Peyer's patch (tissue), 4 donors: ENCODE results near the gene POLL. TPM values are rescaled to one million over a fixed set of nuclear protein-coding genes. Genes with fewer than 3 reads are reported as not detected.

Experiments used
- DNase-seq, 3 donors: peaks; one replicate each; pipeline ENCODE4 v3.0.0-alpha.2; 2017 to 2019
- H3K27ac ChIP-seq, 4 donors: fragments of 200-600 bp; sonication (generic); one replicate each; pipeline ENCODE4 v1.5.1; 2016 to 2019
- H3K27me3 ChIP-seq, 2 donors: fragments of 200-600 bp; sonication (generic); one replicate each; pipeline ENCODE4 v1.5.1; 2019
- H3K36me3 ChIP-seq, 3 donors: fragments of 200-600 bp; sonication (generic); one replicate each; pipeline ENCODE4 v1.5.1; 2016 to 2019
- H3K4me1 ChIP-seq, 4 donors: fragments of 200-600 bp; sonication (generic); one replicate each; pipeline ENCODE4 v1.5.1; 2016 to 2019
- H3K4me3 ChIP-seq, 4 donors: fragments of 200-600 bp; sonication (generic); 1 replicate in 3 of 4; 2 replicates in 1 of 4; pipeline ENCODE4 v1.5.1; 2016 to 2019; ENCODE audit warnings: mild to moderate bottlenecking in 1 of 4
- H3K9me3 ChIP-seq, 4 donors: fragments of 200-600 bp; sonication (generic); one replicate each; pipeline ENCODE4 v1.5.1; 2016 to 2019; ENCODE audit warnings: mild to moderate bottlenecking in 1 of 4
- CTCF ChIP-seq, 6 experiments: fragments of 450-650 bp in 4 of 6; fragments of 200-600 bp in 2 of 6; sonication (generic) in 1 of 6; IDR thresholded peaks; one replicate each; pipeline ENCODE4 v1.5.1; 2017 to 2019; ENCODE audit warnings: antibody characterized with exemption in 6 of 6, mild to moderate bottlenecking in 3 of 6, moderate library complexity in 1 of 6
- POLR2A ChIP-seq, 2 donors: fragments of 450-650 bp; IDR thresholded peaks; one replicate each; pipeline ENCODE4 v1.5.1; 2017; ENCODE audit warnings: antibody characterized with exemption in 2 of 2, mild to moderate bottlenecking in 2 of 2, moderate library complexity in 2 of 2
- total RNA-seq, 4 donors: library from RNA; depleted of rRNA; stranded (reverse); fragments of >200 nt; gene quantifications; one replicate each; pipeline ENCODE4 v1.1.0, GENCODE V29; 2016

Gene POLL
- total RNA-seq, 4 donors from 2014 or later = 26.1 to 55.3 (median 41.2) TPM

DNA sequence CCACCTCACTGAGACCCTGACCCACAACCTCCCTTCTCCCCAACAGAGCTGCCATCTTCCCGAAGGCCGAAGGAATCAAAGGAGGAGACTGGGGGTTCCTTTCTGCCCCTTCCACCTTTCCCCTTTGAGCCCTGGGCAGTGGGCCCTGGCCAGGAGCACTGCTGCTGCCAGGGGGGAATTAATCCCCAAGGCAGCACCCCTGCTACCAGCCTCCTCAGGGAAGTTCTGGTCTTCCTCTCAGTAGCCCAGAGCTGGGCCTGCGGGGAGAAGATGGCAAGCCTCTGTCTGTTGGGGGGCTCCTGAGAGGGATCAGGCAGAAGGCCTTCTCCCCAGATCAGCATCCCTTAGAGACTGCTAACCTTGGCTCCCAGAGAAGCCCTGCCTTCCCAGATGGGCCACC is 25.6 kb upstream of the POLL start:
- Histone ChIP-seq H3K9me3 (no peaks in the 10 kb centered on the region), H3K36me3 (peaks cover 0 to 58% (median 0%) of the 10 kb centered on the region in 3 donors), H3K4me1 (no peaks in the 10 kb centered on the region), H3K4me3 (no peak overlapping the region), H3K27me3 (no peaks in the 10 kb centered on the region), H3K27ac (no peak overlapping the region)
- no peak for TF ChIP-seq POLR2A (IDR thresholded peaks at IDR 0.05)
- no peak for TF ChIP-seq CTCF (IDR thresholded peaks at IDR 0.05)
- DNase-seq = no peak

DNA sequence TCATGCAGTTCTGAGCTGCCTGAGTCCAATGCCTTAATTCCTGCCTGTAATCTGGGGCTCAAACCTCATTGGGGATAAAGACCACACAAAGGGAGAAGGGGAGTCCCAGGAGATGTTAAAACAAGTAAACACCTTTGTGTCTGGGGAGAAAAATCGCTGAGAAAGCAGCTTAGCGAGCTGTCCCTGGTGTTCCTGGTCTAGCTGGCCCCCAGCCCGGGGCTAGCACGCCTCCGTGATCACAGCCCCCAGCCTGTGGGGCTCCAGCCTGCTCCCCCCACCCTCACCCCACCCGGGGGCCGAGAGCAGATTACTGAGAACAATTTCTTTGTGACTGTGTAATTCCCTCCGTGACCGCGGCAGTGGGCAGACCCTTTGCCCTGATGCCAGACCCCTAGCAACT is 24.8 kb upstream of the POLL start:
- H3K36me3 ChIP-seq = peaks cover 0 to 61% (median 0%) of the 10 kb centered on the region in 3 donors

GRCh38 chr10:101612086-101612485 is 24.0 kb upstream of the POLL start:
- H3K9me3 ChIP-seq = no peaks in the 10 kb centered on the region
- no peaks in the 10 kb centered on the region for H3K4me1 ChIP-seq
- no peak overlapping the region for H3K27ac ChIP-seq
- H3K27me3 ChIP-seq = no peaks in the 10 kb centered on the region
- H3K4me3 ChIP-seq = no peak overlapping the region
- no peak for TF ChIP-seq CTCF (IDR thresholded peaks at IDR 0.05)
- no peak for TF ChIP-seq POLR2A (IDR thresholded peaks at IDR 0.05)
- no peak for DNase-seq
- H3K36me3 ChIP-seq = peaks cover 0 to 57% (median 0%) of the 10 kb centered on the region in 3 donors

More for the DNA sequence above, 24.8 kb upstream of the POLL start:
- Histone ChIP-seq H3K4me3 (no peak overlapping the region), H3K4me1 (no peaks in the 10 kb centered on the region), H3K9me3 (no peaks in the 10 kb centered on the region), H3K27me3 (no peaks in the 10 kb centered on the region), H3K27ac (no peak overlapping the region)
- no peak for DNase-seq
- TF ChIP-seq CTCF (IDR thresholded peaks at IDR 0.05) (no peak), POLR2A (IDR thresholded peaks at IDR 0.05) (no peak)

DNA sequence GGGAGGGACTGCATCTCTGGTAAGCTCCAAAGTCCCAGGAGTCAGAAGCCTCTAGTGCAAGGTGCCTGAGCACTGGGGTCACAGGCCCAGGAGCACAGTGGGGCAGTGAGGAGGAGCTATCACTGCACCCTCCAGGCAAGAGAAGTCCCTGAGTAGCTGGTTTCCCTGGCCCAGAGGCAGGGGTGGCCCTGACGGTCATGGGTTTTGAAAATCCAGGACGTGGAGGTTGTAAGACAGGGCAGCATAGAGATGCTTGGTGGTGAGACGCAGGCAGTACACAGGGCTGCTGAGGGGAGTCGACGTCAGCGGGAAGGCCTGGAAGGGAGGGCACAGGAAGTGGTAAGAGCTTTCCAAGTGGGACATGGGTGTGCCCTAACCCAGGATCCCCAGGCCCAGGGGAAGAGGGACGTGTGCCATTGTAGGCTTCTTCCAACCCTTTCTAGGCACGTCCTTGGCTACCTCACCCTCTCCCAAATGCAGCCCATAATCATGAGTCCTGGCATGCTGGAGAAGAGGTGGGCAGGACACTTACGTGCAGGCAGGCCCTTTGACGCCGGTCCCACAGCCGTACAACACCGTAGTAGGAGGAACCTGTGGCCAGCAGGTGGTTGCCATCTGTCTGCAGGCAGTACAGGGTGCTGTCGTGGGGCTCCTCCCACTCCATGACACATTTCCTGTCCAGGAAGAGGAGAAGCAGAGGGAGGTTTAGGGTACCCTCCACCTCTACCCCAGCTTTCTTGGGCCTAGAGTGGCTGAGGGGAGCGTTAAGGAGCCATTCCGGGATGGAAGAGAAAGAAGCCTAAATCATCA is 23.2 kb upstream of the POLL start:
- no peak for DNase-seq
- no peaks in the 10 kb centered on the region for H3K4me1 ChIP-seq
- no peaks in the 10 kb centered on the region for H3K9me3 ChIP-seq
- no peaks in the 10 kb centered on the region for H3K27me3 ChIP-seq
- TF ChIP-seq CTCF (IDR thresholded peaks at IDR 0.05) (no peak), POLR2A (IDR thresholded peaks at IDR 0.05) (no peak)
- H3K4me3 ChIP-seq = no peak overlapping the region
- no peak overlapping the region for H3K27ac ChIP-seq
- peaks cover 0 to 50% (median 0%) of the 10 kb centered on the region in 3 donors for H3K36me3 ChIP-seq

- H3K4me1 ChIP-seq = no peaks in the 10 kb centered on the region
- DNase-seq = peak in 1 of 3 donors; percentile 30
- no peaks in the 10 kb centered on the region for H3K27me3 ChIP-seq
- H3K4me3 ChIP-seq = no peak overlapping the region
- peaks cover 0 to 54% (median 0%) of the 10 kb centered on the region in 3 donors for H3K36me3 ChIP-seq
- no peaks in the 10 kb centered on the region for H3K9me3 ChIP-seq
- H3K27ac ChIP-seq = no peak overlapping the region
- TF ChIP-seq POLR2A (IDR thresholded peaks at IDR 0.05) (no peak), CTCF (IDR thresholded peaks at IDR 0.05) (no peak)
These were observed 21.4 kb upstream of the POLL start for GRCh38 chr10:101609481-101609880.
